ENCODE measurements around the gene GAP43.

Gene GAP43

GRCh38 chr3:115627180-115628074, 4.1 kb downstream of the GAP43 start:
- no peak for DNase-seq

DNA sequence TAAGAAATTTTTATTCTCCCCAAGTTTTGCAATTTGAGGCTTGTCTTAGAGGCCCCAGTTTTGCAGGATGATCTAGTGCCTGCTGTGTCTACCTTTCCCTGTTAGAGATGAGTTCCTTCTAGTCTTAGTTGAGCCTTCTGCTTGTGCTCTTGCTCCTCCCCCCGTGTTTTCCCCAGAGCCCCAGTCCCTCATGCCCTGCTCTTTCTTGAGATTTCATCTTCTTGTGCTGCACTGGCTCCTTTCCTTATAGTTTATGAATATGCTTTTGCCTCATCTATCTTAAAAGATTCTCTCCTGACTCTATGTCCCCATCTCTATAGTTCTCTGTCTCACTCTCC, 4.7 kb downstream of the GAP43 start:
- DNase-seq = no peak

- DNase-seq = no peak
Measured at GRCh38 chr3:115630850-115631249, 7.5 kb downstream of the GAP43 start.

DNA sequence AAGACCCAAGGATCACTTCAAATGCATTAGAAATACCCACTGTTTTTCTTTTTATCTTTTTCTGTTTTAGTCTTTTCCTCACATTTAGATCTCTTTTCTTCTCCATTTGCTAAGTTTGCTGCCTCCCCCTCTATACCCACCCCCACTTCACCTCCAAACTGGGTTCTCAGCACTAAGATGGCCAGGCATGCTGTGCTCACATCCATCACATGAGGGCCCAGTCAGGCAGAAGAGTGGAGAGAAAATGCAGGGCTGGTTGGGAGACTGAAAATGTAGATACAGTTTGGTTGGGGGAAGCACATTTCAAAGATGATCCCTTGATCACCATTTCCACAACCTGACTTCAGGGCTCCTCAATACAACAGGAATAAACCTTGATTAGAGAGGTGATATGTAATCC, 8.7 kb downstream of the GAP43 start:
- DNase-seq = no peak

DNA sequence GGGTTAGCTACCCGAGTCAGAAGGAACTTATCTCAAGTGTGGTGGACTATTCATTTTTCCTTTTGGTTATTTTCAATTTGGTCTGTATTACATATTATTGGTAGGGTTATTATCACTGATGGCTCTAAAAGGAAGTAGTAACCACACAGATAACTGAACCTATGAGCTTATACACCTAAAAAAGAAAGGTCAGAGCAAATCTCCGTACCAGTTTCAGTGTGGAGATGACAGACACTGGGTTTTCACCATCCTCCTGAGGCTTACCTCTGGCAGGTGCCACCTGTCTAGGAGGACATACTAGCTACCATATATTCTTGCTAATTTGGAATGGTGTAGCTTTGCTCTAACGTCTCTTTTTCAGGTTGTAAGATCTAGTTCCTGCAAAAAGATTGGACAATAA, 10.2 kb downstream of the GAP43 start:
- DNase-seq = no peak

GRCh38 chr3:115634052-115634451, 10.7 kb downstream of the GAP43 start:
- DNase-seq = no peak

GRCh38 chr3:115635406-115635805, 12.1 kb downstream of the GAP43 start:
- DNase-seq = no peak

DNA sequence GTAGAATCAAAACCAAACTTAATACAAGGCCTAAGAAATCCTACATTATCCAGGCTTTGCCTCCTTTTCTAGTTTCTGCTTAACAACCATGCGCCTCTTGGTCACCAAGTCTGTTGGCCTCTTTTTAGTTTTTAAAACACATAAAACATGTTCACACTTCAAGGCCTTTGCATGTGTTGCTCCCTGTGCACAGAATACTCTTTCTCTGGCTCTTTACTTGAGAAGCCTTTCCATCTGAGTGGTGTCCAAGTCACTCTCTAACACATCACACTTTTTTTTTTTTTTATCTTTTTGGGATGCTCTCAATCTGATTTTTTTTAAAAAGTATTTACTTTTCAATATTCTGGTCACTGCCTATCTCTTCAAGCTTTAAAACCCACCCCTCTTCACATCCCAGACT, 14.9 kb downstream of the GAP43 start:
- DNase-seq = no peak

DNA sequence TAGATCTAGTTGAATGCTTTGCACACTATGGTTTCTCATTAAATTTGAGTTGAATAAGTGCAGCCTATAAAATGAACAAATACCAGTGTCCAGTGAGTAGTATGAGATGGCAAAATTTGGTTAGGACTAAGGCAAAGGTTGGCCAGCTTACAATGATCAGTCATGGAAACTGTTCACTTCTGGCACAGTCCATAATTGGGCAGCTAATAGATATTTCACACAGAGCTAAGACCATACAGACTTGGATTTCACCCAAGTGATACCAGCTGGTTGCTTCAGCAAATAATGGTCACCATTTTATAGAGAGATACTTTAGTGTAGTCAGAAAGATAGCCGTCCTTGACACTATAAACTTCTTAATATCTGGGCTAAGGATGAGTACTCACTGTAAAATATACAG, 15.7 kb downstream of the GAP43 start:
- no peak for DNase-seq

- no peak for DNase-seq
Measured at GRCh38 chr3:115644391-115644790, 21.1 kb downstream of the GAP43 start.

DNA sequence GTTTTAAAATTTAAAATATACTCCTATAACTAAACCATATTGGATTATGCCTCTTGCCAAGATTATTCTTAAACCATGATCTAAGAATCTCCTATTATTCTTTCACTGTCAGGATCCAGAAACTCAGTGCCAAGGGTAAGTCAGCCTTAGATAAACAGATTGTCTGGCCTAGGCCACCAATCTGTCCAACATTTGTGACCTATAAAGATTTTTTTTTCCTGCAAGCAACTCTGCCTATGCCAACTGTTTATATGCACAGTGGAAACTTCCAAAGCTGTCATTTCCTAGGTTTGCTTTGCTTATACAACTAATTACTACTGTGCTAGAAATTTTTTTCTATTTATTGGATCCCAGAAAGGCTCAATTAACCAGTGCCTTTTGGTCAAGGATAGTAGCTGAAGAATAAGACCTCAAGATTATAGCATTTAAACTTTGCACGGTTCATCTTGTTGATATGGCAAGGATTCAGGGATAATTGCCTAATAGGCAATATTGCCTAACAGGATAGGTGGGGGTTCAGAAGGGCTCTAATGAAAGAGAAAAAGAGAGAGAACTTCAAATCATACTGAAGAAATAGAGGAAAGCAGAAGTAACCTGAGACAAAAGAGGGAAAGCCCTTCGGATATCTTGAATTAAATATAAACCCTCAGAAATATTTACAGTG, 22.8 kb downstream of the GAP43 start:
- no peak for DNase-seq

DNA sequence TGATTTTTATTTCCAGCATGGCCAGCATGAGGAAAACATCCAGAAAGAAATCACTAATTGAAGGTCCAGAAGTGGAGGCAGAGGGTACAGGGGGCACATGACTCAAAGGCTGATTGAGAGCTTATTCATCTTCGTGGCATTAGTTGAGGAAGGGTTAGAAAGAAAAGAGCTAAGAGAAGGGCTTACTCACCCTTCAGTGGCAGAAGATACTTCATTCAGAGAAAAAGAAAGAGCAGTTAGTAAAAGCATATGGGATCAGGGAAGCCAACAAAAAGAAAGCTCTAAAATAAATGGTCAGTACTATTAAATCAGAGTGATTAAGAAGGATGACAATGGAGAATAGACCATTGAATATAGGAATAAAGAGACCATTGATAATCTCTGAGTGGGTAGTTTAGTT, 25.2 kb downstream of the GAP43 start:
- DNase-seq = no peak

DNA sequence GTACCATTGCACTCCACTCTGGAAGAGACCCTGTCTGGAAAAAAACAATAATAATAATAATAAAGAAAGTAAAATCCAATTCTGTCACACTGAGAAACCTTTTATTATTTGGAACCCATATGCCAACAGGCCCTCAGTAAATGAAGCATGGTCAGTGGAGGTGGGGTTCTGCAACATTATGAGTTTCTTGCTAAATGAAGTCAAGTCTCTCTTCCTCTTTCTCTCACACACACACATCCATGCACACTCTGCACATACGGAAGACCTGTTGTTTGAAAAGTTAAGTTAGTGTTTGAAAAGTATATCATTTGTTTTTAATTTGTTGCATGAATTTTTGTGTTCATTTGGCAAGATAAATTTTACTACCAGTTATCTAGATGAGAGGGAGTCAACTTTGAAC, 27.8 kb downstream of the GAP43 start:
- DNase-seq = no peak

- no peak for DNase-seq
Measured at GRCh38 chr3:115651599-115651998, 28.3 kb downstream of the GAP43 start.

DNA sequence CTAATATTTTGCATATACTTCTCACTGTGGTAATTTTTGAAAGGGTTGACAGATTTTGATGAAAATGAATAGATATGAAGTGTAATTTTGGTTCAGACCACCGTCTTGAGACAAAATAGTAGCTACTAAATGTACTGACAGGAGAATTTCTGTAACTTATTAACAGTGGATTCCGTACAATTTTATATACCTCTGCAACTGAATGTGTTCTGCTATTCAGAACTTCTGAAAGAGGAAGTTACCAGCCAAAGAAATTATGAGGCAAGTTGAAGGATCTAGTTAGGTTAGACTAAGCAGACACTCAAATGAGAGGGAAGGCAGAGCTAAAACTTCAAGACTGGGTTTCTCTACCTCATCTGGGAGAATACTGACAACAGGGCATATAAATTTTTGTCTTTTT, 29.4 kb downstream of the GAP43 start:
- no peak for DNase-seq

DNA sequence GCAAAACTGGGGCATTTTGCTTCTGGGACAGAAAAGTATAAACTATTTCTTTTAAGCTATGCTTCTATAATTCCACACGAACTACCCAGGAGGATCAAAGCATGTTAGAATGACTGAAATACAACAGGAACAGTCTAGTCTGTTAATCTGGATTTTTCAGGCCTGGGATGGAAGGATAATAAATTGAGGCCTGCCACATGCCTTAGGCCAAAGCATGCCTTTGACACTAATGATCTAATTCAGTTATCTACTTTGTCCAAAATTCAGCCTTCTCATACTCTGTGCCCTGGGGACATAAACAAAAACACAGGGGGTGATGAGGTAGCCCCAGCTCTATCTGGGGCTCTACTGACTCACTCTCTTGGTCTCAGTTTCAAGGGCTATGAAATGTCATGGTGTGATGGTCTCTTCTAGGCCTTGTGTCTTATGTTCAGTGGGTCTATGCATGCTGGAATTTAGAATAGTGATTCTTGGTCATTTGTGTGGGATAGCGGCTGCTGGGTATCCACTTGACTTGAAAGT, 32.5 kb downstream of the GAP43 start:
- DNase-seq = no peak

DNA sequence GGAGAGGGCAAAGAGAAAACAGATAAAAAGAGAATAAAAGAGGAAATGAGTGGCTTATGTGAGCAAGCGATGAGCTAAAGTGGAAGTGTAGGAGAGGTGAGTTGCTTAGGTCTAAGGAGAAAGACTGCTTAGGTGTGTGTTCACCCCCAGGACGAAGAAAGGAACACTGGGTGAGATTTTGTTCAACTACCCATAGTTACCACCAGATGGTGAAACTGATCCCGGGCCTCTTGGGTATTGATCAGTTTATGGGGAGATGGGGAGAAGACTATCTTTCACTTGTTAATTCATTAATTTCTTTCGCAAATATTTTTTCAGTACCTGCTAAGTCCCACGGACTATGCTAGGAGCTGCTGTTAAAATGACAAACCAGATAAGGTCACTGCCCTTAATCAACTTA, 33.9 kb downstream of the GAP43 start:
- no peak for DNase-seq

DNA sequence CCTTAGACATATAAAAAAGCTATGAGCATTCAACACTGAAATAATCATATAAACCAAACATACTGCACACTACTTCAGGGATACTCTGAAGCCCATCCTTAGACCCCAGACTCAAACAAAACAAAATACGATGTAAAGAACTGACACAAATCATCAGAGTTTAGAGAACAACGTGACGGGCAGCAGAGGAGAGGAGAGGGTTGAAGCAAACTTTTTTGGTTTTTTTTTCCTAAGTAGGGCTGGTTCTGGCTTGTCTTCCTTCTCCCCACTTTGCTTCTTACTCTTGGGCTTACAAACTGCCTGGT, 34.7 kb downstream of the GAP43 start:
- DNase-seq = no peak

DNA sequence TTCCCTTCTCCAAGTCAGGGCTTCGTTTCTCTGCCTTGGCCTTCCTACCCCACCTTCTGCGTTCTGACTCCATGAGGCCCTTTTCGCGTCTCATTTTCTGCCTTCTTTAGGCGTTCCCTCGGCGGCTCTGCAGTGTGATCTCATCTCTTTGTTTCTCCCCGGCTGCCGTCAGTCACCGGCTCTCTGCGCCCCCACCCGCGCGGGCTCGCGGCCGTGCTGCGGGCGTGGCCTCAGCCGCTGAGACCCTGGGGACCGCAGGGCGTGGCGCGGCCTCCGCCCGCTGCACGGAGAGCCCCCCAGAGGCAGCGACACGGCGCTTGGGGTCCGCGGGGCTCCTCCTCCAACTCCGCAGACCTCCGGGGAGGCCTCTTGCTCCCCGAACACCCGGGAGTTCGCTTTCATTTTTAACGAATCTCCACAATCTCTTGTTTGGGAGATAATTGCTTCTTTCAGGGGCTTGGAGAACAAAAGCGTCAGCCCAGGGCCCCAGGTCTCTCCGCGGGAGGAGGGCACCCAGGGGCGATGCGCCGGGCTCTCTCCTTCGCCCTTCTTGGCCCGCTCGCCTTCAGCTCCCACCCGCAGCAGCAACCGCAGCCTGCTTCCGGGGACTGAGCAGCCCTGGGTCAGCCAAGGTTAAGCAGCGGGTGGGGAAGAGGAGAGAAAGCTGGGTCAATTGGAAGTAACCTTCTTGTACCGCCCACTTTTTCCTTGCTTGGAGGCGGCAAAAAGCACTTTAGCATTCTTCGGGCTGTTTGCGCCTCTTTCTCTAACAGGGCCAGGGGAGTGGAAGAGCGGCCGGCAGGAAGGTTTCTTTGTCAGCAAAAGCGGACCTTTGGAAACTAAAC, 35.2 kb downstream of the GAP43 start:
- DNase-seq = peak; percentile 62

DNA sequence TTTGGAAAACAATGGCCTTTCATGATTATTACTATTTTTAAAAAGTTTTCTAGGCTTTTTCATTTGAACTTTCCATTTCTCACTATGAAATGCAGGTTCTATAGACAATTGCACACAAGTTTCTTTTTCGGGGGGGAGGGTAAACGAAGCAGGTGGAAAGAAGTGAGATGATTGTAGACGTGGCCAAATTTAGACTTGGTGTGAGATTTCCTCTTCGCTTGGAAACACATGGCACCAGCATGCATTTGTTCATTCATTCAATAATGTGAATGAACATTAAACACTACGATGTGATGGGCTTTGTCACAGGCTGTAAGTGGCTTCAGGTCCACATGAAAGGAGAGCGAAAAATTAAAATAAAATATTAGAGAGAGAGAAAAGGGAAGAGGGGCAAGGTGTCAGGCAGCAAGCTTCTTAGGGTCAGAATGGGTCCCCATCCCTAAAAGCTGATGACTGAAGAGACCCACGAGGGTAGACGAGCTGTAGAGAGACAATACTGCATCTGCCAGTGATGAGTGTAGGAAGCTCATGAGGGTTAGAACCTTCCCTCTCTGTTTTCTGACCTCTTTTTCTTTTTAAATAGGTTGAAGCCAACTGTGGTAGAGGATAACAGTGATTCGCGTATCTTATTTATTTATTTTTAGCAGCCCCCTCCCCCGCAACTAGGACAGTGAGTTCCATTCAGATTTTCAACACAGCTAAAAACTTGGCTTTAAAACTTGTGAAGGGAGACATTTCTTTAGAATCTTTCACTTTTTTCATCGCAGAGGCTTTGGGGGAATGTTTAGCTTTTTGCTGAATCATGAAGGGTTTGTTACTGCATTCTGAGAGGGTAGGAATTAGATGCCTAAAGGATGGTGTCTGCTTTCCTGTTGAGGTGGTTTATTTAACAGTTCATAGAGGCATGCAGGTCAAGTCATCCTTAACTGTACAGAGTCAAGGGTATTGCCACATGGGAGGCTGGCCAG, 36.2 kb downstream of the GAP43 start:
- no peak for DNase-seq

DNA sequence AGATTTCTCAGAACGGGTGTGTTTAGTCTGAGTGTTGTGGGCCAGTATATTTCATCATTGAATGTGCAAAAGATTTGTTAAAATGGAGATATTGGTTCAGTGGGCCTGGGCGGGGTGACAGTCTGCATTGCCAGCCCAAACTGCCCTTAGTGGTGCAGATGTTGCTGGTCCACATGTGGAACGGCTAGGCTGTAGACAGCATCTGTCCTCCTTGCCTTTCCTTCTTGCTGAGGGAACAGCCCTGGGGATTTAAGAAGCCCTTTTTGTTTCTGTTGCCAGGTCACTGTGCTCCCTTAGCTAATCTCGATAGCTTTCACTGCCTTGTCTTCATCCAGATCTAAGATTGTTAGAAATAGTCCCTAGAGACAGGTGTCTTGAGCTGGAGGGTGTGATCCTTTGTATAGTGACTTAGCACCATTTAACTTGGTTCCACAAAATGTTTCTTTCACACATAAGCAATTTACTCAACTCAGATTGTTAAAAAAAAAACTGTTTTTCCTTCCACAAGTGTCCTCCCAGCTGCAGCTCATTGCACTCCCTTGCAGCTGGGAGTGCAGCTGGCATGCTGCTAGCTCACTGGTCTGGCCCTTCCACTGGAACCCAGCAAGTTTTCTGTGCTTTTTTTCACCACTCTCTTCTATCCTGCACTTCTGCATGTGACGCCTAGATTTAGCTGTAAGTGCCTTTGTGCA, 37.5 kb downstream of the GAP43 start:
- DNase-seq = no peak

DNA sequence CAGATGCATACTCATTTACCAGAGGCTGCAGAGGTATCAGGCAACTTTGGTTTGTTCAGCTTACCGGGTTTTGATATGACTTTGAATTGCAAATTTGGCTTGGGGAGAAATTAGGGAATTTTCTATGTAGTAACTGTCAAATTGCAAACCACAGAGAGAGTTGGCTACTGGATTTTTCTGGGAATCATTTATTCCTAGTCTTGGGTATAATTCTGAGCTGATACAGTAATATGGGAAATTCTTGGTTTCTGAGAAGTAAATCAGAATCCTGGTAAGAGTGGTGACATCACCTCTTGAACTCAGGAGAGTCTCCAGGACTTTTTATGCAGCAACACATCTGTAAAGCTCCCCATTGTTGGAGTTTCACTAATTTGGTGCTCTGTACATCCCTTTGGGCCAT, 39.0 kb downstream of the GAP43 start:
- DNase-seq = no peak
